Nephron (organoid): ENCODE data around the gene GPR176.

Experiments
- H3K27ac Mint-ChIP-seq, 3 experiments: 2 replicates each; pipeline ENCODE4 v1.8.0; 2020; ENCODE audit warnings: mixed read lengths in 3 of 3, mild to moderate bottlenecking in 2 of 3, moderate library complexity in 1 of 3
- H3K27me3 Mint-ChIP-seq: 2 replicates; pipeline ENCODE4 v1.8.0; 2021; ENCODE audit warnings: low read depth, mild to moderate bottlenecking, moderate library complexity, mixed read lengths
- H3K36me3 Mint-ChIP-seq: 2 replicates; pipeline ENCODE4 v1.8.0; 2020; ENCODE audit warnings: low read depth, mixed read lengths
- H3K4me1 Mint-ChIP-seq: 2 replicates; pipeline ENCODE4 v1.8.0; 2020; ENCODE audit warnings: mixed read lengths
- H3K4me3 Mint-ChIP-seq, 3 experiments: 2 replicates each; pipeline ENCODE4 v1.8.0; 2020; ENCODE audit warnings: mild to moderate bottlenecking in 3 of 3, mixed read lengths in 3 of 3, moderate library complexity in 2 of 3
- H3K9me3 Mint-ChIP-seq: 2 replicates; pipeline ENCODE4 v1.8.0; 2020; ENCODE audit warnings: mixed read lengths
- CTCF ChIP-seq, 3 experiments: fragments of 200-600 bp; sonication (generic); IDR thresholded peaks; one replicate each; pipeline ENCODE4 v1.5.0; 2021; ENCODE audit warnings: antibody characterized with exemption in 3 of 3; ENCODE audit not compliant: unreplicated experiment in 3 of 3

The GPR176 gene

GRCh38 chr15:39834256-39834655 lies 85.8 kb downstream of the GPR176 start:
- Mint-ChIP-seq H3K27ac (no peak overlapping the region), H3K4me3 (no peak overlapping the region), H3K4me1 (no peaks in the 10 kb centered on the region), H3K27me3 (no peaks in the 10 kb centered on the region), H3K9me3 (peaks cover 7% of the 10 kb centered on the region), H3K36me3 (no peaks in the 10 kb centered on the region)
- TF ChIP-seq CTCF (IDR thresholded peaks at IDR 0.05; ENCODE audit: unreplicated experiment in 3 of 3) = no peak

GRCh38 chr15:39833515-39833981 lies 86.5 kb downstream of the GPR176 start:
- Mint-ChIP-seq H3K4me3 (no peak overlapping the region), H3K4me1 (peaks cover 5% of the 10 kb centered on the region), H3K9me3 (peaks cover 1% of the 10 kb centered on the region), H3K27me3 (no peaks in the 10 kb centered on the region), H3K27ac (no peak overlapping the region), H3K36me3 (no peaks in the 10 kb centered on the region)
- no peak for TF ChIP-seq CTCF (IDR thresholded peaks at IDR 0.05; ENCODE audit: unreplicated experiment in 3 of 3)

GRCh38 chr15:39830166-39830565 lies 89.9 kb downstream of the GPR176 start:
- Mint-ChIP-seq H3K9me3 (no peaks in the 10 kb centered on the region), H3K4me3 (no peak overlapping the region), H3K27ac (peak overlapping the region in 1 of 3 experiments; percentile 8), H3K36me3 (no peaks in the 10 kb centered on the region), H3K27me3 (no peaks in the 10 kb centered on the region), H3K4me1 (peaks cover 12% of the 10 kb centered on the region)
- no peak for TF ChIP-seq CTCF (IDR thresholded peaks at IDR 0.05; ENCODE audit: unreplicated experiment in 3 of 3)

GRCh38 chr15:39828374-39828931 lies 91.6 kb downstream of the GPR176 start:
- Mint-ChIP-seq H3K4me1 (peaks cover 12% of the 10 kb centered on the region), H3K9me3 (no peaks in the 10 kb centered on the region), H3K27ac (peak overlapping the region; percentile 73 to 85 (median 81)), H3K36me3 (no peaks in the 10 kb centered on the region), H3K4me3 (no peak overlapping the region), H3K27me3 (no peaks in the 10 kb centered on the region)
- TF ChIP-seq CTCF (IDR thresholded peaks at IDR 0.05; ENCODE audit: unreplicated experiment in 3 of 3) = no peak

- Mint-ChIP-seq H3K4me3 (no peak overlapping the region), H3K9me3 (no peaks in the 10 kb centered on the region), H3K27ac (peak overlapping the region in 1 of 3 experiments; percentile 12), H3K27me3 (no peaks in the 10 kb centered on the region), H3K36me3 (no peaks in the 10 kb centered on the region), H3K4me1 (peaks cover 12% of the 10 kb centered on the region)
- TF ChIP-seq CTCF (IDR thresholded peaks at IDR 0.05; ENCODE audit: unreplicated experiment in 3 of 3) = no peak
Measured at GRCh38 chr15:39826975-39827374, 93.1 kb downstream of the GPR176 start.

GRCh38 chr15:39823634-39824033 lies 96.4 kb downstream of the GPR176 start:
- no peak overlapping the region for H3K27ac Mint-ChIP-seq
- H3K4me1 Mint-ChIP-seq = peaks cover 19% of the 10 kb centered on the region
- H3K36me3 Mint-ChIP-seq = no peaks in the 10 kb centered on the region
- no peaks in the 10 kb centered on the region for H3K9me3 Mint-ChIP-seq
- TF ChIP-seq CTCF (IDR thresholded peaks at IDR 0.05; ENCODE audit: unreplicated experiment in 3 of 3) = no peak
- H3K4me3 Mint-ChIP-seq = no peak overlapping the region
- H3K27me3 Mint-ChIP-seq = no peaks in the 10 kb centered on the region
